Tibial nerve (tissue), 4 donors: Measurements from ENCODE around the gene LMCD1. TPM values are rescaled to one million over a fixed set of nuclear protein-coding genes. Genes with fewer than 3 reads are reported as not detected.

Experiments used
- DNase-seq, 2 donors: peaks; one replicate each; pipeline ENCODE4 v3.0.0-alpha.2; 2019; ENCODE audit warnings: low spot score in 2 of 2
- H3K27ac ChIP-seq, 4 donors: fragments of 200-600 bp; sonication (generic) in 3 of 4; one replicate each; pipeline ENCODE4 v1.5.1; 2017 to 2019; ENCODE audit warnings: mild to moderate bottlenecking in 1 of 4
- H3K27me3 ChIP-seq, 2 donors: fragments of 200-600 bp; sonication (generic) in 1 of 2; one replicate each; pipeline versions ENCODE4 v1.5.1 to v1.6.0; 2017 to 2019
- H3K36me3 ChIP-seq, 3 donors: fragments of 200-600 bp; sonication (generic); one replicate each; pipeline ENCODE4 v1.5.1; 2018 to 2019
- H3K4me1 ChIP-seq, 4 donors: fragments of 200-600 bp; sonication (generic) in 3 of 4; one replicate each; pipeline ENCODE4 v1.5.1; 2017 to 2019
- H3K4me3 ChIP-seq, 4 donors: fragments of 200-600 bp; sonication (generic) in 3 of 4; one replicate each; pipeline ENCODE4 v1.5.1; 2017 to 2019; ENCODE audit warnings: mild to moderate bottlenecking in 1 of 4, moderate library complexity in 1 of 4
- H3K9me3 ChIP-seq, 4 donors: fragments of 200-600 bp; sonication (generic) in 3 of 4; one replicate each; pipeline ENCODE4 v1.5.1; 2017 to 2019
- CTCF ChIP-seq, 5 experiments: fragments of 200-600 bp in 3 of 5; fragments of 450-650 bp in 2 of 5; sonication (generic) in 3 of 5; IDR thresholded peaks; one replicate each; pipeline ENCODE4 v1.5.1; 2016 to 2019; ENCODE audit warnings: antibody characterized with exemption in 5 of 5, mild to moderate bottlenecking in 3 of 5, moderate library complexity in 2 of 5
- EP300 ChIP-seq, 2 donors: sonication (generic); formaldehyde crosslinking; IDR thresholded peaks; one replicate each; pipeline ENCODE4 v1.6.1; 2017; ENCODE audit warnings: antibody characterized with exemption in 2 of 2, mild to moderate bottlenecking in 1 of 2
- POLR2A ChIP-seq, 2 donors: fragments of 450-650 bp; IDR thresholded peaks; one replicate each; pipeline ENCODE4 v1.6.1; 2017; ENCODE audit warnings: antibody characterized with exemption in 2 of 2, mild to moderate bottlenecking in 2 of 2, moderate library complexity in 2 of 2
- WGBS, 2 donors: methylation state at CpG; one replicate each; pipeline ENCODE4 v1.1.5; 2018; 5-methylcytosine and 5-hydroxymethylcytosine counted together
- total RNA-seq, 4 donors: library from RNA; depleted of rRNA; stranded (reverse); fragments of >200 nt; gene quantifications; one replicate each; pipeline ENCODE4 v1.1.0, GENCODE V29; 2016

LMCD1 gene
- total RNA-seq, 4 donors from 2014 or later, result 81.2 to 147 (median 92.9) TPM

GRCh38 chr3:8486434-8486833 lies 15.2 kb upstream of the LMCD1 start:
- peak overlapping the region in 1 of 4 donors; percentile 9 for H3K27ac ChIP-seq
- H3K27me3 ChIP-seq, result no peaks in the 10 kb centered on the region
- no peak for TF ChIP-seq CTCF (IDR thresholded peaks at IDR 0.05)
- TF ChIP-seq EP300 (IDR thresholded peaks at IDR 0.05), result no peak
- TF ChIP-seq POLR2A (IDR thresholded peaks at IDR 0.05), result no peak
- peaks cover 0 to 56% (median 9%) of the 10 kb centered on the region in 4 donors for H3K4me1 ChIP-seq
- H3K9me3 ChIP-seq, result no peaks in the 10 kb centered on the region
- no peak for DNase-seq
- no peaks in the 10 kb centered on the region for H3K36me3 ChIP-seq
- no peak overlapping the region for H3K4me3 ChIP-seq
- 96 to 99% methylated on average over 3 of the region's 3 CpGs for WGBS, 2 donors

- H3K4me1 ChIP-seq, result peaks cover 0 to 58% (median 9%) of the 10 kb centered on the region in 4 donors
- no peaks in the 10 kb centered on the region for H3K36me3 ChIP-seq
- 86 to 87% methylated on average over 5 of the region's 5 CpGs for WGBS, 2 donors
- no peak for DNase-seq
- no peak overlapping the region for H3K27ac ChIP-seq
- H3K4me3 ChIP-seq, result no peak overlapping the region
- no peaks in the 10 kb centered on the region for H3K9me3 ChIP-seq
- H3K27me3 ChIP-seq, result no peaks in the 10 kb centered on the region
- TF ChIP-seq POLR2A (IDR thresholded peaks at IDR 0.05) (no peak), EP300 (IDR thresholded peaks at IDR 0.05) (no peak), CTCF (IDR thresholded peaks at IDR 0.05) (no peak)
Measured at GRCh38 chr3:8486936-8487335, 14.7 kb upstream of the LMCD1 start.

GRCh38 chr3:8488411-8488810 lies 13.2 kb upstream of the LMCD1 start:
- no peaks in the 10 kb centered on the region for H3K27me3 ChIP-seq
- peaks cover 0 to 47% (median 6%) of the 10 kb centered on the region in 4 donors for H3K4me1 ChIP-seq
- TF ChIP-seq POLR2A (IDR thresholded peaks at IDR 0.05) (no peak), CTCF (IDR thresholded peaks at IDR 0.05) (no peak), EP300 (IDR thresholded peaks at IDR 0.05) (no peak)
- H3K9me3 ChIP-seq, result no peaks in the 10 kb centered on the region
- H3K36me3 ChIP-seq, result no peaks in the 10 kb centered on the region
- no peak for DNase-seq
- H3K4me3 ChIP-seq, result no peak overlapping the region
- WGBS, 2 donors, result 76 to 87% methylated on average over 3 of the region's 3 CpGs
- H3K27ac ChIP-seq, result peak overlapping the region in 1 of 4 donors; percentile 6

GRCh38 chr3:8488877-8489276 lies 12.7 kb upstream of the LMCD1 start:
- no peak for TF ChIP-seq CTCF (IDR thresholded peaks at IDR 0.05)
- peak in 1 of 2 donors; percentile 11 for TF ChIP-seq EP300 (IDR thresholded peaks at IDR 0.05)
- no peak for TF ChIP-seq POLR2A (IDR thresholded peaks at IDR 0.05)
- no peak overlapping the region for H3K27ac ChIP-seq
- 70 to 81% methylated on average over 5 of the region's 5 CpGs for WGBS, 2 donors

GRCh38 chr3:8489278-8489792 lies 12.3 kb upstream of the LMCD1 start:
- no peaks in the 10 kb centered on the region for H3K9me3 ChIP-seq
- peaks cover 0 to 38% (median 3%) of the 10 kb centered on the region in 4 donors for H3K4me1 ChIP-seq
- 67 to 85% methylated on average over 2 of the region's 2 CpGs for WGBS, 2 donors
- H3K27ac ChIP-seq, result peak overlapping the region in 1 of 4 donors; percentile 13
- no peak for TF ChIP-seq EP300 (IDR thresholded peaks at IDR 0.05)
- no peak for TF ChIP-seq POLR2A (IDR thresholded peaks at IDR 0.05)
- no peak for TF ChIP-seq CTCF (IDR thresholded peaks at IDR 0.05)
- H3K27me3 ChIP-seq, result no peaks in the 10 kb centered on the region
- H3K4me3 ChIP-seq, result no peak overlapping the region
- DNase-seq, result no peak
- peaks cover 0 to 6% (median 0%) of the 10 kb centered on the region in 3 donors for H3K36me3 ChIP-seq

More at GRCh38 chr3:8488877-8489276, 12.7 kb upstream of the LMCD1 start:
- no peak for DNase-seq
- H3K4me3 ChIP-seq, result no peak overlapping the region
- H3K9me3 ChIP-seq, result no peaks in the 10 kb centered on the region
- H3K4me1 ChIP-seq, result peaks cover 0 to 42% (median 4%) of the 10 kb centered on the region in 4 donors
- H3K36me3 ChIP-seq, result peaks cover 0 to 2% (median 0%) of the 10 kb centered on the region in 3 donors
- no peaks in the 10 kb centered on the region for H3K27me3 ChIP-seq
